HK-2 (cell line): ENCODE data around the gene DSG3.

Source experiments
- DNase-seq: peaks from one replicate; pipeline ENCODE4 v3.0.0-alpha.2; 2018; ENCODE audit not compliant: unreplicated experiment

Gene DSG3

GRCh38 chr18:31447530-31448191, at the start of gene DSG3:
DSG3 (plus strand) TSS chr18:31447741; CDS start chr18:31447878, 137 bp downstream.
- no peak for DNase-seq

GRCh38 chr18:31398191-31398590, 49.4 kb upstream of the DSG3 start:
- no peak for DNase-seq

GRCh38 chr18:31399306-31400032, 48.1 kb upstream of the DSG3 start:
- DNase-seq, result no peak

- DNase-seq, result no peak
Observed at GRCh38 chr18:31401156-31402025, 46.1 kb upstream of the DSG3 start.

GRCh38 chr18:31402026-31402373, 45.5 kb upstream of the DSG3 start:
- DNase-seq, result no peak

- DNase-seq, result no peak
Observed at GRCh38 chr18:31403409-31403808, 44.1 kb upstream of the DSG3 start.

- DNase-seq, result no peak
Observed at GRCh38 chr18:31407649-31408048, 39.9 kb upstream of the DSG3 start.

- no peak for DNase-seq
Observed at GRCh38 chr18:31409276-31409675, 38.3 kb upstream of the DSG3 start.

- no peak for DNase-seq
Observed at GRCh38 chr18:31410716-31411483, 36.6 kb upstream of the DSG3 start.

GRCh38 chr18:31413137-31413536, 34.4 kb upstream of the DSG3 start:
- no peak for DNase-seq

- no peak for DNase-seq
Observed at GRCh38 chr18:31417850-31418249, 29.7 kb upstream of the DSG3 start.

GRCh38 chr18:31419457-31419932, 28.0 kb upstream of the DSG3 start:
- DNase-seq, result no peak

GRCh38 chr18:31420032-31420431, 27.5 kb upstream of the DSG3 start:
- no peak for DNase-seq

- no peak for DNase-seq
Observed at GRCh38 chr18:31420524-31420923, 27.0 kb upstream of the DSG3 start.

- peak; percentile 32 for DNase-seq
Observed at GRCh38 chr18:31424383-31424988, 23.1 kb upstream of the DSG3 start.

- no peak for DNase-seq
Observed at GRCh38 chr18:31426021-31426420, 21.5 kb upstream of the DSG3 start.

GRCh38 chr18:31426871-31427406, 20.6 kb upstream of the DSG3 start:
- no peak for DNase-seq

- no peak for DNase-seq
Observed at GRCh38 chr18:31428211-31428610, 19.3 kb upstream of the DSG3 start.

- DNase-seq, result peak; percentile 13
Observed at GRCh38 chr18:31429623-31430022, 17.9 kb upstream of the DSG3 start.

GRCh38 chr18:31430072-31430471, 17.5 kb upstream of the DSG3 start:
- no peak for DNase-seq

- no peak for DNase-seq
Observed at GRCh38 chr18:31430554-31430953, 17.0 kb upstream of the DSG3 start.
